Dedifferentiated amniotic fluid mesenchymal stem cell (primary cell): ENCODE data around the gene FNDC7.
"Not testable (repeated sequence)": the region's sequence is repeated elsewhere in the genome, so short reads cannot be mapped to it uniquely, and the experiment has no call there.

Source experiments
- DNase-seq: peaks from one replicate; pipeline ENCODE4 v3.0.0-alpha.2; 2016; ENCODE audit errors: extremely low spot score

Gene FNDC7

GRCh38 chr1:108712606-108713150, at the start of gene FNDC7:
Gene FNDC7, plus strand, starts transcription at chr1:108712908. Its CDS starts 26 bp downstream, at chr1:108712934.
- no peak for DNase-seq

- DNase-seq: no peak
These were observed 49.6 kb upstream of the FNDC7 start for GRCh38 chr1:108663074-108663473.

GRCh38 chr1:108664481-108664880, 48.2 kb upstream of the FNDC7 start:
- no peak for DNase-seq

GRCh38 chr1:108665067-108665466, 47.6 kb upstream of the FNDC7 start:
- no peak for DNase-seq

- DNase-seq: no peak
These were observed 46.9 kb upstream of the FNDC7 start for GRCh38 chr1:108665771-108666170.

GRCh38 chr1:108667422-108667821, 45.3 kb upstream of the FNDC7 start:
- not testable (repeated sequence) for DNase-seq

GRCh38 chr1:108668777-108669176, 43.9 kb upstream of the FNDC7 start:
- no peak for DNase-seq

- no peak for DNase-seq
These were observed 43.0 kb upstream of the FNDC7 start for GRCh38 chr1:108669679-108670078.

GRCh38 chr1:108670131-108670773, 42.5 kb upstream of the FNDC7 start:
- no peak for DNase-seq

GRCh38 chr1:108671143-108671542, 41.6 kb upstream of the FNDC7 start:
- no peak for DNase-seq

GRCh38 chr1:108678706-108679105, 34.0 kb upstream of the FNDC7 start:
- DNase-seq: no peak

GRCh38 chr1:108679586-108680213, 33.0 kb upstream of the FNDC7 start:
- DNase-seq: no peak

GRCh38 chr1:108681701-108682100, 31.0 kb upstream of the FNDC7 start:
- not testable (repeated sequence) for DNase-seq

GRCh38 chr1:108685529-108685928, 27.2 kb upstream of the FNDC7 start:
- no peak for DNase-seq

GRCh38 chr1:108686614-108687313, 25.9 kb upstream of the FNDC7 start:
- peak; percentile 42 for DNase-seq

GRCh38 chr1:108691128-108691941, 21.4 kb upstream of the FNDC7 start:
- no peak for DNase-seq

GRCh38 chr1:108691942-108692723, 20.6 kb upstream of the FNDC7 start, which contains the start of gene PRPF38B:
Gene PRPF38B, plus strand, starts transcription at chr1:108692310. Its CDS starts 282 bp downstream, at chr1:108692592.
- DNase-seq: peak; percentile 91

GRCh38 chr1:108692724-108693655, 19.7 kb upstream of the FNDC7 start:
- DNase-seq: no peak

- DNase-seq: no peak
These were observed 17.2 kb upstream of the FNDC7 start for GRCh38 chr1:108695535-108695934.
